ENCODE measurements around the gene N4BP2L1. TPM values are rescaled to one million over a fixed set of nuclear protein-coding genes. Genes with fewer than 3 reads are reported as not detected.

Gene N4BP2L1
- total RNA-seq, 1 donor from 2014 or later = 20.0 TPM

DNA sequence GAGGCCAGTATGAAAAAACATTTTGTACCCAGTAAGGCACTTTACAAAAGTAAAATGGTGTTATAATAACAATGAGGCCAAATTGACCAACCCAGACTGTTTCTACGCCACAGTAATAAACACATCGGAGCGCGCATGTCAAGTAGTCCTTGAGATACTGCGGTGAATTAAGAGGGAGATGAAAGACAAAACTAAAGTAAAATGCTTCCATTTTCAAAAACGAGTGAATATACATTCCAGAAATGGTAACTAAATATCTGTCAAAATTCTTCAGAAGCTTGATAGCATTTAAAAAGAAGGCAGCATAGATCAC is 19.0 kb downstream of the N4BP2L1 start:
- peaks cover 14% of the 10 kb centered on the region for H3K4me1 Mint-ChIP-seq (ENCODE audit: low read depth)
- peaks cover 61% of the 10 kb centered on the region for H3K27me3 Mint-ChIP-seq
- no peak overlapping the region for H3K4me3 Mint-ChIP-seq (ENCODE audit: low read depth)
- no peak for DNase-seq (ENCODE audit: low spot score, unreplicated experiment)
- H3K27ac Mint-ChIP-seq = no peak overlapping the region
- TF ChIP-seq, protein P1, sequence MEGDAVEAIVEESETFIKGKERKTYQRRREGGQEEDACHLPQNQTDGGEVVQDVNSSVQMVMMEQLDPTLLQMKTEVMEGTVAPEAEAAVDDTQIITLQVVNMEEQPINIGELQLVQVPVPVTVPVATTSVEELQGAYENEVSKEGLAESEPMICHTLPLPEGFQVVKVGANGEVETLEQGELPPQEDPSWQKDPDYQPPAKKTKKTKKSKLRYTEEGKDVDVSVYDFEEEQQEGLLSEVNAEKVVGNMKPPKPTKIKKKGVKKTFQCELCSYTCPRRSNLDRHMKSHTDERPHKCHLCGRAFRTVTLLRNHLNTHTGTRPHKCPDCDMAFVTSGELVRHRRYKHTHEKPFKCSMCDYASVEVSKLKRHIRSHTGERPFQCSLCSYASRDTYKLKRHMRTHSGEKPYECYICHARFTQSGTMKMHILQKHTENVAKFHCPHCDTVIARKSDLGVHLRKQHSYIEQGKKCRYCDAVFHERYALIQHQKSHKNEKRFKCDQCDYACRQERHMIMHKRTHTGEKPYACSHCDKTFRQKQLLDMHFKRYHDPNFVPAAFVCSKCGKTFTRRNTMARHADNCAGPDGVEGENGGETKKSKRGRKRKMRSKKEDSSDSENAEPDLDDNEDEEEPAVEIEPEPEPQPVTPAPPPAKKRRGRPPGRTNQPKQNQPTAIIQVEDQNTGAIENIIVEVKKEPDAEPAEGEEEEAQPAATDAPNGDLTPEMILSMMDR (IDR thresholded peaks at IDR 0.05; ENCODE audit: unreplicated experiment) = no peak
- peaks cover 19% of the 10 kb centered on the region for H3K36me3 Mint-ChIP-seq (ENCODE audit: insufficient read depth)
- no peaks in the 10 kb centered on the region for H3K9me3 Mint-ChIP-seq (ENCODE audit: low read depth)

DNA sequence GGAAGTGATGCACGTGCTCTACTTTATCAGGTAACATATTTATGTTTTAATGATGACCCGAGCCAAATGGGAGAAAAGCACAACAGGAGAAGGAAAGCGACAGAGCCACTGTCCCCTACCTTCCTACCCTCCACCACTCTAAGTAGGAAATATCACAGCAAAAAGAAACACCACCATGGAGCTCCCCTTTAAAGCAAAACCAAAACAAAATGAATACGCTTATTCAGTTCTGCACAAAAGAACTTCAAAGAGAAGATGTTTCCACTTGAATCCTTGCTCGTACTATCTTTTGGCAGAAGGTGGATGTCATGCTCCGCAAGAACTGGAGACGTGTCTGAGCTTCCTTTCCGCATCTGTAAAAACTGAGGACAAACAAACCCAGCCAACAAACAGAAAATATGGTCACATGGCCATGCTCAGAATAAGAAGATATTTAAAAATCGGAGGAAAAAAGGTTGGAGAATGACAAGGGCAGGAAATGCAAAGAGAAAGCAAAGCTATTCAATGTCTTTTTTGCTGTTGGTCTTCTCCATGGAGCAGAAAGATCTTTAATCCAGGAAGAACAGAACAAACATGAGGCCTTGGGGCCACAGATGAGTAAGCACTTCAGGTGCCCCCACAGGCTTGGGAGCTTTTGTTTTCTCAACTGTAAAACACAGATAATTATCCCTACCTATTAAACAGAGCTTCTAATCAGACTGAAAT is 19.5 kb downstream of the N4BP2L1 start:
- no peak for DNase-seq (ENCODE audit: low spot score, unreplicated experiment)
- peaks cover 19% of the 10 kb centered on the region for H3K36me3 Mint-ChIP-seq (ENCODE audit: insufficient read depth)
- no peak overlapping the region for H3K27ac Mint-ChIP-seq
- peaks cover 66% of the 10 kb centered on the region for H3K27me3 Mint-ChIP-seq
- no peak overlapping the region for H3K4me3 Mint-ChIP-seq (ENCODE audit: low read depth)
- TF ChIP-seq, protein P1 (IDR thresholded peaks at IDR 0.05; ENCODE audit: unreplicated experiment) = no peak
- no peaks in the 10 kb centered on the region for H3K9me3 Mint-ChIP-seq (ENCODE audit: low read depth)
- peaks cover 14% of the 10 kb centered on the region for H3K4me1 Mint-ChIP-seq (ENCODE audit: low read depth)

DNA sequence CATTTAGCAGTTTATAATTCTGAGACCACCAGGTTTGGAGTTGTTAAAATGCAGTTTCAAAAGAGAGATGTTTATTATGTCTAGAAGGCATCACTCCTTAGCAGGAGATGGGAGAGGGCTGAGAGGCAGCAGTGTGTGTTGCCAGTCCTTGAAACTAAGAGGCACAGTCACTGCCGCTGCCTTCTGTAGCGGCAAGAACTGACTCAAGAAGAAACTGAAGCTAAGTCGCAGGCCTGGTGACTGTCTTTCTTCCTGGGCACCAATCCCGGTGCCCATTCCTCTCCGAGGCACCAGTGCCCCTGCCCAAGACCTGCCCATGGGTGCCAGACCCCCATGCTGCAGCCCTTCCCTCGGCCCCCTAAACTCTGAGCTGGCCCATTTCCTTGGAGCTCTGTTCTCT is 20.1 kb downstream of the N4BP2L1 start:
- Mint-ChIP-seq H3K4me1 (ENCODE audit: low read depth) (peaks cover 14% of the 10 kb centered on the region), H3K4me3 (ENCODE audit: low read depth) (no peak overlapping the region), H3K9me3 (ENCODE audit: low read depth) (no peaks in the 10 kb centered on the region), H3K36me3 (ENCODE audit: insufficient read depth) (peaks cover 23% of the 10 kb centered on the region), H3K27me3 (peaks cover 72% of the 10 kb centered on the region), H3K27ac (no peak overlapping the region)
- no peak for DNase-seq (ENCODE audit: low spot score, unreplicated experiment)
- TF ChIP-seq, protein P1 (IDR thresholded peaks at IDR 0.05; ENCODE audit: unreplicated experiment) = no peak

DNA sequence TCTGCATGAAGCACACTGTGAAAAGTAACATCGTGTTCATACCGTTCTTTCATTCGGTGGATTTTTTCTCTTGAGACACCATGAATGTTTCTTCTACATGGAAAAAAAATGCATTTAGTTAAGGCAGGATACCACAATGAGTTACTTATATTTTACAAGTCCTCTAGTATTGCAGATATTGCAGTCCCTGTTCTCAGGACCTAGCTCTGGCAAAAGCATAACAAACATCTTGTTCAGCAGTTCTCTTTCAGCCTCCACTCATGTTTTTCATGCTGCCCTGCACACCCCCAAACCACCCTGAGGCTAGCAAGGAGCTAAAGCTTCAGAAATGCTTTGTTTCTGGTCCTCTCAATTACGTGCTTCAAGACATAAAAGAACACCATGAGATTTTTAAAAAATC is 24.8 kb downstream of the N4BP2L1 start:
- peaks cover 54% of the 10 kb centered on the region for H3K27me3 Mint-ChIP-seq
- no peak overlapping the region for H3K4me3 Mint-ChIP-seq (ENCODE audit: low read depth)
- H3K9me3 Mint-ChIP-seq (ENCODE audit: low read depth) = no peaks in the 10 kb centered on the region
- no peak for DNase-seq (ENCODE audit: low spot score, unreplicated experiment)
- TF ChIP-seq, protein P1 (IDR thresholded peaks at IDR 0.05; ENCODE audit: unreplicated experiment) = no peak
- H3K27ac Mint-ChIP-seq = no peak overlapping the region
- peaks cover 32% of the 10 kb centered on the region for H3K36me3 Mint-ChIP-seq (ENCODE audit: insufficient read depth)
- H3K4me1 Mint-ChIP-seq (ENCODE audit: low read depth) = peaks cover 8% of the 10 kb centered on the region

DNA sequence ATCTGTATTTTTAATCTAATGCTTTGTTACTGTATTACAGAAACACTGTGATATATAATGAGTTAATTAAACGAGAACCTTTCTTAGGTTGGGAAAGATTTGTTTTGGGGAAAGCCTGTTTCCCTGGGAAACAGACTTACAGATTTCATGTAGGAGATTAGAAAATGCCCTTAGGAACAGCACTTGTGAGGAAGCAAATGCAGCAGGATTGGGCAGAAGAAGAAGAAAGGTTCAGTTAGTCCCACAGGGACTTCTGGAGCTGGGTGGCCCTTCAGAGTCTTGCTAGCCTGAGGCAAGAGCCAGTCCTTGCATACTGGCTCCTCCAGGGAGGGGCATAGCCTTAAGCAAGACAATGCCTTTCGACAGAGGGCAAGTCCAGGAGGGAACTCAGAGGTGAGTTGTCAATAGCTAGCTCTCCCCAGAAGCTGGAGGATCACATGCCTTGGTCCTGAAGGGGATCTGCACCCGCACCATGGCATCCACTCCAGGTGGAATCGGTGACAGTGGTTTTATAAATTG is 36.8 kb downstream of the N4BP2L1 start:
- H3K36me3 Mint-ChIP-seq (ENCODE audit: insufficient read depth) = peaks cover 3% of the 10 kb centered on the region
- peaks cover 6% of the 10 kb centered on the region for H3K27me3 Mint-ChIP-seq
- H3K9me3 Mint-ChIP-seq (ENCODE audit: low read depth) = no peaks in the 10 kb centered on the region
- H3K27ac Mint-ChIP-seq = no peak overlapping the region
- DNase-seq (ENCODE audit: low spot score, unreplicated experiment) = no peak
- TF ChIP-seq, protein P1 (IDR thresholded peaks at IDR 0.05; ENCODE audit: unreplicated experiment) = no peak
- H3K4me3 Mint-ChIP-seq (ENCODE audit: low read depth) = no peak overlapping the region
- no peaks in the 10 kb centered on the region for H3K4me1 Mint-ChIP-seq (ENCODE audit: low read depth)
